GM18505 (cell line): ENCODE results near the gene ERICH4.

Experiments
- ATAC-seq: cut with Tn5 transposase; IDR thresholded peaks from one replicate; pipeline ENCODE4 v1.9.1; 2021; ENCODE audit not compliant: unreplicated experiment
- POLR2A ChIP-seq: IDR thresholded peaks from 4 replicates; pipeline ENCODE4 v1.6.1; 2011; ENCODE audit warnings: borderline replicate concordance; ENCODE audit not compliant: insufficient read depth, insufficient read length; ENCODE audit errors: extremely low read depth

ERICH4 gene

GRCh38 chr19:41442473-41443355 is at the start of gene ERICH4:
Gene ERICH4 (plus strand): TSS chr19:41443156. CDS start chr19:41443170, 14 bp downstream.
- no peak for TF ChIP-seq POLR2A
- ATAC-seq = no peak

GRCh38 chr19:41395355-41395754 is 47.6 kb upstream of the ERICH4 start:
- ATAC-seq = no peak

GRCh38 chr19:41397086-41398049 is 45.6 kb upstream of the ERICH4 start, which contains the start of the genes BCKDHA and EXOSC5:
Gene BCKDHA (plus strand): TSS chr19:41397818. CDS start chr19:41397828, 10 bp downstream.
Gene EXOSC5 (minus strand): TSS chr19:41397359. CDS start chr19:41397328, 31 bp downstream.
- ATAC-seq = peak; percentile 77
- peak; percentile 65 for TF ChIP-seq POLR2A

More at GRCh38 chr19:41395355-41395754, 47.6 kb upstream of the ERICH4 start:
- TF ChIP-seq POLR2A = no peak

- ATAC-seq = no peak
- TF ChIP-seq POLR2A = no peak
Observed at GRCh38 chr19:41398050-41398418, 44.9 kb upstream of the ERICH4 start.

GRCh38 chr19:41398598-41398997 is 44.4 kb upstream of the ERICH4 start:
- no peak for TF ChIP-seq POLR2A
- no peak for ATAC-seq

GRCh38 chr19:41399091-41399490 is 43.9 kb upstream of the ERICH4 start:
- no peak for ATAC-seq
- no peak for TF ChIP-seq POLR2A

GRCh38 chr19:41399525-41399924 is 43.4 kb upstream of the ERICH4 start:
- ATAC-seq = no peak
- no peak for TF ChIP-seq POLR2A

- ATAC-seq = no peak
- no peak for TF ChIP-seq POLR2A
Observed at GRCh38 chr19:41401483-41401882, 41.5 kb upstream of the ERICH4 start.

GRCh38 chr19:41402010-41402409 is 40.9 kb upstream of the ERICH4 start:
- TF ChIP-seq POLR2A = no peak
- ATAC-seq = no peak

GRCh38 chr19:41403181-41403970 is 39.6 kb upstream of the ERICH4 start:
- TF ChIP-seq POLR2A = no peak
- ATAC-seq = no peak

- TF ChIP-seq POLR2A = no peak
- ATAC-seq = no peak
Observed at GRCh38 chr19:41405776-41406175, 37.2 kb upstream of the ERICH4 start.

GRCh38 chr19:41407271-41407670 is 35.7 kb upstream of the ERICH4 start:
- TF ChIP-seq POLR2A = no peak
- no peak for ATAC-seq
